ENCODE measurements around the gene NR4A1. TPM values are rescaled to one million over a fixed set of nuclear protein-coding genes. Genes with fewer than 3 reads are reported as not detected.

The NR4A1 gene
- polyA plus RNA-seq, 1 of the 3 experiments (the other 2 are of a cell fraction), result 120 TPM

DNA sequence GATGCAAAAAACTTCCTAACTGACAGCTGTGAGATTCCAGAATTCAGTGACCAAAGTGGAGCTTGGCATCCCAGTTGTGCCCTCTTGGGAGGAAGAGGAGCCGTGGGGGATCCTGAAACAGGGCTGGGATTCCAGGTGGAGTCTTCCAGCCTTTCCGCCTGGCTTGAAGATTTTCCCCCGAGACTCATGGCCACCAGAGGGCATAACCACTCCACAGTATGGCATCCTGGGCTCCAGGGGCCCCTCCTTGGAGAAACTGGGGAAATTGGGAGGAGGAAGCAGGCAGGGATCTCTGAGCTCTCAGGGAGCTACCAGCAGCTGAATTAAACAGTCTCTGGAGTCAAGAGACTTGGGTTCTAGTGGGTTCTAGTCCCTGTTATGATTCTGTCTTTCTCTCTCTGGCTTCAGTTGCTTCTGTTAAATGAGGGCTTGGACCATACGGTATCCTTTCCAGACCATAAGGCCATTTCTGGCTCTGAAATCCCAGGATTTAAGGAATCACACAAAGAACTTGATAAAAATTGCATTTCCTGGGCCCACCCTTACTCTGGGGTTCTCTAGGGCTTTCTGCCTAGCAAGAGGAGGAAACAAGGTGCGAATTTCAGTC lies 47.1 kb upstream of the NR4A1 start:
- WGBS (ENCODE audit: low lambda C conversion rate), result 79% methylated on average over 5 of the region's 5 CpGs
- ChIA-PET POLR2A (interaction anchor here (0.6 to 1.5 kb wide), 3 partner anchors 16 to 46 kb away, joined by 3 to 6 read pairs (median 4); no protein-coding TSS in a partner anchor), CTCF (interaction anchor here (0.6 to 13.1 kb wide), 24 partner anchors 10 to 369 kb away, joined by 3 to 526 read pairs (median 4); partner anchors contain the start of gene ANKRD33)
- peaks cover 5% of the 10 kb centered on the region for H3F3A ChIP-seq (replicated peaks; ENCODE audit: insufficient read depth)
- H4K20me1 ChIP-seq (ENCODE audit: insufficient read depth), result no peaks in the 10 kb centered on the region
- H3K4me1 ChIP-seq (ENCODE audit: control insufficient read depth in 1 of 2, insufficient read depth in 2 of 2, low read depth in 1 of 2, low read length in 1 of 2), result peaks cover 0 to 15% of the 10 kb centered on the region in 2 experiments; a peak in 1 of 4 replicates
- H3K9me3 ChIP-seq, result no peaks in the 10 kb centered on the region
- no peaks in the 10 kb centered on the region for H3K9me2 ChIP-seq
- peak; percentile 86 for TF ChIP-seq SMC3 (IDR thresholded peaks at IDR 0.05; ENCODE audit: low read depth, low read length)
- no peak for TF ChIP-seq RCOR1 (IDR thresholded peaks at IDR 0.05; ENCODE audit: low read length)
- TF ChIP-seq RAD21 (IDR thresholded peaks at IDR 0.05; ENCODE audit: low read length), result peak; percentile 79
- TF ChIP-seq, protein P1, sequence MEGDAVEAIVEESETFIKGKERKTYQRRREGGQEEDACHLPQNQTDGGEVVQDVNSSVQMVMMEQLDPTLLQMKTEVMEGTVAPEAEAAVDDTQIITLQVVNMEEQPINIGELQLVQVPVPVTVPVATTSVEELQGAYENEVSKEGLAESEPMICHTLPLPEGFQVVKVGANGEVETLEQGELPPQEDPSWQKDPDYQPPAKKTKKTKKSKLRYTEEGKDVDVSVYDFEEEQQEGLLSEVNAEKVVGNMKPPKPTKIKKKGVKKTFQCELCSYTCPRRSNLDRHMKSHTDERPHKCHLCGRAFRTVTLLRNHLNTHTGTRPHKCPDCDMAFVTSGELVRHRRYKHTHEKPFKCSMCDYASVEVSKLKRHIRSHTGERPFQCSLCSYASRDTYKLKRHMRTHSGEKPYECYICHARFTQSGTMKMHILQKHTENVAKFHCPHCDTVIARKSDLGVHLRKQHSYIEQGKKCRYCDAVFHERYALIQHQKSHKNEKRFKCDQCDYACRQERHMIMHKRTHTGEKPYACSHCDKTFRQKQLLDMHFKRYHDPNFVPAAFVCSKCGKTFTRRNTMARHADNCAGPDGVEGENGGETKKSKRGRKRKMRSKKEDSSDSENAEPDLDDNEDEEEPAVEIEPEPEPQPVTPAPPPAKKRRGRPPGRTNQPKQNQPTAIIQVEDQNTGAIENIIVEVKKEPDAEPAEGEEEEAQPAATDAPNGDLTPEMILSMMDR (IDR thresholded peaks at IDR 0.05), result peak; percentile 73
- no peak overlapping the region for H3K4me3 ChIP-seq (ENCODE audit: low read depth in 2 of 2, low read length in 1 of 2)
- no peaks in the 10 kb centered on the region for H3K27me3 ChIP-seq (ENCODE audit: insufficient read depth)
- H3K4me2 ChIP-seq, result no peak overlapping the region
- H3K27ac ChIP-seq (ENCODE audit: low read depth in 2 of 2, low read length in 1 of 2), result no peak overlapping the region
- no peak overlapping the region for H2AFZ ChIP-seq (ENCODE audit: low read depth)
- no peaks in the 10 kb centered on the region for H3K79me2 ChIP-seq (ENCODE audit: insufficient read depth)
- peak; percentile 67 for DNase-seq
- no peak overlapping the region for H3K9ac ChIP-seq
- H3K36me3 ChIP-seq (replicated peaks in 1 of 2; ENCODE audit: control insufficient read depth in 1 of 2, insufficient read depth in 2 of 2, low read length in 1 of 2), result peaks cover 0 to 2% of the 10 kb centered on the region in 2 experiments

DNA sequence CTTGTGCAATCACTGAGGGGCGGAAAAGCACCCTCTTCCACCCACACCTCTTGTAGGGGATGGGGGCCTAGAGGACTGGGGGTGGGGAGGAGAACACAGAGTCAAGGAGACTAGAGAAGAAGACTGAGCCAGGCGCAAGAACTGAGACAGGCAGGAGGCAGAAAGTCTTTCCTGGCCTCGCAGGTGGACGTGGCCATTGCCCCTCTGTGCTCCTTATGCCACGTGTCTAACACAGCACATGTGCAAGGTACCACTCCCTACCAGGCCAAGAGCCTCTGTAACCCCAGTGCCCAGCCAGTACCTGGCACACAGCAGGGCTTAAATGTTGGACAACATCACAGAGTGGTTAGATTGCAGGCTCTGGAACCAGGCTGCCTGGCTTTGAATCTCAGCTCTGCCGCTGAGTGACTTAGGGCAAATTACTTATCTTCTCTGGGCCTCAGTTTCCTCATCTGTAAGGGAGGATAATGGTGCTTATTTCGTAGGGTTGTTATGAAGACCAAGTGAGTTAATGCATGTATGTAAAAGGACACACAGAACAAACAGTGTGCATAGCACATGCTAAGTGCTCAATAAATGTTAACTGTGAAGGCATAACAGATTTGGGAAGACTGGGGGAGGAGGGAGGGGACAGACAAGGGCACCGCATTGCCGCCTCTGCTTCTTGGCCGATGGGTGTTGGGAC lies 45.9 kb upstream of the NR4A1 start:
- H3K4me3 ChIP-seq (ENCODE audit: low read depth in 2 of 2, low read length in 1 of 2), result no peak overlapping the region
- peaks cover 0 to 22% of the 10 kb centered on the region in 2 experiments; a peak in 1 of 4 replicates for H3K4me1 ChIP-seq (ENCODE audit: control insufficient read depth in 1 of 2, insufficient read depth in 2 of 2, low read depth in 1 of 2, low read length in 1 of 2)
- H3K36me3 ChIP-seq (replicated peaks in 1 of 2; ENCODE audit: control insufficient read depth in 1 of 2, insufficient read depth in 2 of 2, low read length in 1 of 2), result no peaks in the 10 kb centered on the region
- H4K20me1 ChIP-seq (ENCODE audit: insufficient read depth), result no peaks in the 10 kb centered on the region
- no peaks in the 10 kb centered on the region for H3K9me2 ChIP-seq
- H3F3A ChIP-seq (replicated peaks; ENCODE audit: insufficient read depth), result peaks cover 5% of the 10 kb centered on the region
- 90% methylated on average over 10 of the region's 10 CpGs for WGBS (ENCODE audit: low lambda C conversion rate)
- no peak for DNase-seq
- no peaks in the 10 kb centered on the region for H3K27me3 ChIP-seq (ENCODE audit: insufficient read depth)
- no peak overlapping the region for H3K27ac ChIP-seq (ENCODE audit: low read depth in 2 of 2, low read length in 1 of 2)
- no peak overlapping the region for H2AFZ ChIP-seq (ENCODE audit: low read depth)
- no peak overlapping the region for H3K9ac ChIP-seq
- H3K4me2 ChIP-seq, result no peak overlapping the region
- ChIA-PET CTCF (interaction anchor here (1.1 to 13.1 kb wide), 8 partner anchors 10 to 117 kb away, joined by 3 to 526 read pairs (median 10); no protein-coding TSS in a partner anchor), POLR2A (interaction anchor here (1.4 kb wide), 1 partner anchor 15 kb away, joined by 6 read pairs; no protein-coding TSS in a partner anchor)
- H3K79me2 ChIP-seq (ENCODE audit: insufficient read depth), result no peaks in the 10 kb centered on the region
- H3K9me3 ChIP-seq, result no peaks in the 10 kb centered on the region
- no peak for TF ChIP-seq CHD2 (IDR thresholded peaks at IDR 0.05; ENCODE audit: low read length, partially characterized antibody)
- no peak for TF ChIP-seq RXRA (IDR thresholded peaks at IDR 0.05; ENCODE audit: borderline replicate concordance, low read depth)
- TF ChIP-seq, protein P1 (IDR thresholded peaks at IDR 0.05), result no peak
- no peak for TF ChIP-seq RAD21 (IDR thresholded peaks at IDR 0.05; ENCODE audit: low read length)
- TF ChIP-seq MXI1 (IDR thresholded peaks at IDR 0.05; ENCODE audit: low read depth, low read length), result no peak
- no peak for TF ChIP-seq POLR2AphosphoS5 (IDR thresholded peaks at IDR 0.05; ENCODE audit: low read depth, low read length)
- TF ChIP-seq SMC3 (IDR thresholded peaks at IDR 0.05; ENCODE audit: low read depth, low read length), result no peak
- no peak for TF ChIP-seq EZH2phosphoT487 (IDR thresholded peaks at IDR 0.05; ENCODE audit: borderline replicate concordance, low read depth)
- no peak for TF ChIP-seq JUND (IDR thresholded peaks at IDR 0.05)
- TF ChIP-seq, protein P2, sequence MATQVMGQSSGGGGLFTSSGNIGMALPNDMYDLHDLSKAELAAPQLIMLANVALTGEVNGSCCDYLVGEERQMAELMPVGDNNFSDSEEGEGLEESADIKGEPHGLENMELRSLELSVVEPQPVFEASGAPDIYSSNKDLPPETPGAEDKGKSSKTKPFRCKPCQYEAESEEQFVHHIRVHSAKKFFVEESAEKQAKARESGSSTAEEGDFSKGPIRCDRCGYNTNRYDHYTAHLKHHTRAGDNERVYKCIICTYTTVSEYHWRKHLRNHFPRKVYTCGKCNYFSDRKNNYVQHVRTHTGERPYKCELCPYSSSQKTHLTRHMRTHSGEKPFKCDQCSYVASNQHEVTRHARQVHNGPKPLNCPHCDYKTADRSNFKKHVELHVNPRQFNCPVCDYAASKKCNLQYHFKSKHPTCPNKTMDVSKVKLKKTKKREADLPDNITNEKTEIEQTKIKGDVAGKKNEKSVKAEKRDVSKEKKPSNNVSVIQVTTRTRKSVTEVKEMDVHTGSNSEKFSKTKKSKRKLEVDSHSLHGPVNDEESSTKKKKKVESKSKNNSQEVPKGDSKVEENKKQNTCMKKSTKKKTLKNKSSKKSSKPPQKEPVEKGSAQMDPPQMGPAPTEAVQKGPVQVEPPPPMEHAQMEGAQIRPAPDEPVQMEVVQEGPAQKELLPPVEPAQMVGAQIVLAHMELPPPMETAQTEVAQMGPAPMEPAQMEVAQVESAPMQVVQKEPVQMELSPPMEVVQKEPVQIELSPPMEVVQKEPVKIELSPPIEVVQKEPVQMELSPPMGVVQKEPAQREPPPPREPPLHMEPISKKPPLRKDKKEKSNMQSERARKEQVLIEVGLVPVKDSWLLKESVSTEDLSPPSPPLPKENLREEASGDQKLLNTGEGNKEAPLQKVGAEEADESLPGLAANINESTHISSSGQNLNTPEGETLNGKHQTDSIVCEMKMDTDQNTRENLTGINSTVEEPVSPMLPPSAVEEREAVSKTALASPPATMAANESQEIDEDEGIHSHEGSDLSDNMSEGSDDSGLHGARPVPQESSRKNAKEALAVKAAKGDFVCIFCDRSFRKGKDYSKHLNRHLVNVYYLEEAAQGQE (IDR thresholded peaks at IDR 0.05; ENCODE audit: low read depth, low read length), result no peak
- TF ChIP-seq, protein P3, sequence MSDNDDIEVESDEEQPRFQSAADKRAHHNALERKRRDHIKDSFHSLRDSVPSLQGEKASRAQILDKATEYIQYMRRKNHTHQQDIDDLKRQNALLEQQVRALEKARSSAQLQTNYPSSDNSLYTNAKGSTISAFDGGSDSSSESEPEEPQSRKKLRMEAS (IDR thresholded peaks at IDR 0.05; ENCODE audit: low read depth), result no peak
- TF ChIP-seq TEAD4 (IDR thresholded peaks at IDR 0.05; ENCODE audit: borderline replicate concordance, insufficient read depth), result no peak
- TF ChIP-seq, protein P4, sequence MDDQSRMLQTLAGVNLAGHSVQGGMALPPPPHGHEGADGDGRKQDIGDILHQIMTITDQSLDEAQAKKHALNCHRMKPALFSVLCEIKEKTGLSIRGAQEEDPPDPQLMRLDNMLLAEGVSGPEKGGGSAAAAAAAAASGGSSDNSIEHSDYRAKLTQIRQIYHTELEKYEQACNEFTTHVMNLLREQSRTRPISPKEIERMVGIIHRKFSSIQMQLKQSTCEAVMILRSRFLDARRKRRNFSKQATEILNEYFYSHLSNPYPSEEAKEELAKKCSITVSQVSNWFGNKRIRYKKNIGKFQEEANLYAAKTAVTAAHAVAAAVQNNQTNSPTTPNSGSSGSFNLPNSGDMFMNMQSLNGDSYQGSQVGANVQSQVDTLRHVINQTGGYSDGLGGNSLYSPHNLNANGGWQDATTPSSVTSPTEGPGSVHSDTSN (IDR thresholded peaks at IDR 0.05), result no peak
- no peak for TF ChIP-seq NRF1 (IDR thresholded peaks at IDR 0.05; ENCODE audit: low read depth, low read length)
- TF ChIP-seq RCOR1 (IDR thresholded peaks at IDR 0.05; ENCODE audit: low read length), result no peak

All from SK-N-SH (cell line).